H1 (cell line): ENCODE data around the gene TTF1. TPM values are rescaled to one million over a fixed set of nuclear protein-coding genes. Genes with fewer than 3 reads are reported as not detected.
A peak's percentile ranks its signal among the peaks of the same experiment; 100 is the strongest.
"Not testable (repeated sequence)": the region's sequence is repeated elsewhere in the genome, so short reads cannot be mapped to it uniquely, and the experiment has no call there.

Source experiments
- CTCF ChIA-PET: fragments of 300-600 bp; sonication (Branson Sonifier 250); formaldehyde crosslinking; loops from one replicate; lab custom pipeline; 2021; ENCODE audit not compliant: partially characterized antibody; lab: Charles Lee
- POLR2A ChIA-PET: fragments of 300-600 bp; sonication (Branson Sonifier 250); formaldehyde crosslinking; loops from one replicate; lab custom pipeline; 2021; ENCODE audit warnings: inconsistent platforms; ENCODE audit not compliant: partially characterized antibody; lab: Charles Lee
- DNase-seq, 2 experiments: peaks; one replicate each; pipeline versions ENCODE4 v3.0.0 to v3.0.0-alpha.2; 2010 to 2022; ENCODE audit warnings: low spot score in 2 of 2, low read depth in 1 of 2, mixed read lengths in 1 of 2
- FAIRE-seq: peaks from 2 replicates; lab custom pipeline; 2011; peaks lifted over from hg19 to GRCh38; lab: Jason Lieb, UNC
- H2AFZ ChIP-seq: 2 replicates; pipeline ENCODE4 v1.8.1; 2012; ENCODE audit warnings: low read length, inconsistent platforms
- H2AK5ac ChIP-seq: 2 replicates; pipeline ENCODE4 v1.6.1; 2013; ENCODE audit warnings: low read depth, low read length
- H2BK120ac ChIP-seq: replicated peaks from 2 replicates; pipeline ENCODE3; 2013; ENCODE audit warnings: low read depth, low read length, inconsistent platforms
- H2BK12ac ChIP-seq: 2 replicates; pipeline ENCODE4 v1.6.1; 2013; ENCODE audit warnings: low read depth, low read length
- H2BK15ac ChIP-seq: 2 replicates; pipeline ENCODE4 v1.6.1; 2013; ENCODE audit warnings: low read length
- H2BK20ac ChIP-seq: 2 replicates; pipeline ENCODE4 v1.6.1; 2013; ENCODE audit warnings: low read length
- H2BK5ac ChIP-seq: 2 replicates; pipeline ENCODE4 v1.6.1; 2013; ENCODE audit warnings: low read depth, low read length
- H3K14ac ChIP-seq: 2 replicates; pipeline ENCODE4 v1.6.1; 2013; ENCODE audit warnings: inconsistent platforms; ENCODE audit not compliant: insufficient read length
- H3K18ac ChIP-seq: 2 replicates; pipeline ENCODE4 v1.6.1; 2013; ENCODE audit warnings: low read length; ENCODE audit errors: extremely low read depth
- H3K23ac ChIP-seq: 2 replicates; pipeline ENCODE4 v1.6.1; 2013; ENCODE audit warnings: inconsistent platforms; ENCODE audit not compliant: insufficient read length
- H3K23me2 ChIP-seq: 2 replicates; pipeline ENCODE4 v1.6.1; 2013; ENCODE audit warnings: low read depth, low read length
- H3K27ac ChIP-seq: 2 replicates; pipeline ENCODE4 v1.6.1; 2011; ENCODE audit warnings: low read depth, low read length, inconsistent platforms
- H3K27me3 ChIP-seq, 4 experiments: replicated peaks in 1 of 4; 1 replicate in 1 of 4; 2 replicates in 3 of 4; pipeline versions ENCODE4 v1.6.1 to v1.8.1; 2011 to 2013; ENCODE audit warnings: low read length in 3 of 4, mild to moderate bottlenecking in 3 of 4, inconsistent platforms in 2 of 4, mixed read lengths in 2 of 4, moderate library complexity in 1 of 4; ENCODE audit not compliant: control insufficient read depth in 3 of 4, insufficient read depth in 3 of 4; ENCODE audit errors: extremely low read depth in 1 of 4
- H3K36me3 ChIP-seq, 4 experiments: 2 replicates each; pipeline versions ENCODE4 v1.6.1 to v1.8.1; 2011 to 2013; ENCODE audit warnings: mild to moderate bottlenecking in 4 of 4, low read length in 3 of 4, moderate library complexity in 2 of 4, control low read depth in 1 of 4, inconsistent platforms in 1 of 4; ENCODE audit not compliant: insufficient read depth in 4 of 4, control insufficient read depth in 2 of 4
- H3K4ac ChIP-seq: replicated peaks from 2 replicates; pipeline ENCODE3; 2013; ENCODE audit warnings: low read length, low read depth, mixed read lengths, inconsistent platforms; ENCODE audit not compliant: insufficient read length
- H3K4me1 ChIP-seq, 4 experiments: replicated peaks in 1 of 4; 1 replicate in 1 of 4; 2 replicates in 3 of 4; pipeline versions ENCODE4 v1.6.1 to v1.8.1; 2011 to 2013; ENCODE audit warnings: low read length in 3 of 4, inconsistent platforms in 2 of 4, mixed read lengths in 1 of 4; ENCODE audit not compliant: insufficient read depth in 4 of 4, control insufficient read depth in 3 of 4
- H3K4me2 ChIP-seq, 2 experiments: 2 replicates each; pipeline versions ENCODE4 v1.6.1 to v1.8.1; 2011 to 2013; ENCODE audit warnings: low read depth in 2 of 2, low read length in 2 of 2, control low read depth in 1 of 2, inconsistent platforms in 1 of 2, mild to moderate bottlenecking in 1 of 2; ENCODE audit not compliant: insufficient read depth in 1 of 2
- H3K4me3 ChIP-seq, 4 experiments: fragments of 200-600, 300-600 bp in 1 of 4; sonication (generic), shearing (Covaris generic), sonication (Bioruptor Twin) in 1 of 4; 2 replicates each; pipeline versions ENCODE4 v1.5.1 to v1.8.1; 2011 to 2016; ENCODE audit warnings: low read length in 4 of 4, low read depth in 3 of 4, control low read depth in 2 of 4, inconsistent platforms in 2 of 4, mild to moderate bottlenecking in 2 of 4, mixed read lengths in 1 of 4, moderate library complexity in 1 of 4; ENCODE audit not compliant: insufficient read depth in 2 of 4; ENCODE audit errors: extremely low read depth in 1 of 4
- H3K56ac ChIP-seq: replicated peaks from 2 replicates; pipeline ENCODE3; 2013; ENCODE audit warnings: low read depth, mild to moderate bottlenecking, mixed read lengths, low read length, inconsistent platforms; ENCODE audit not compliant: insufficient read length
- H3K79me1 ChIP-seq: 2 replicates; pipeline ENCODE4 v1.6.1; 2013; ENCODE audit warnings: low read depth, low read length, control low read depth
- H3K79me2 ChIP-seq, 2 experiments: 2 replicates each; pipeline versions ENCODE4 v1.6.1 to v1.8.1; 2012 to 2013; ENCODE audit warnings: low read length in 2 of 2, mild to moderate bottlenecking in 2 of 2, inconsistent platforms in 1 of 2; ENCODE audit not compliant: insufficient read depth in 2 of 2, control insufficient read depth in 1 of 2
- H3K9ac ChIP-seq, 4 experiments: replicated peaks in 1 of 4; 1 replicate in 1 of 4; 2 replicates in 3 of 4; pipeline versions ENCODE4 v1.6.1 to v1.8.1; 2011 to 2013; ENCODE audit warnings: low read depth in 3 of 4, low read length in 3 of 4, control low read depth in 2 of 4, mild to moderate bottlenecking in 2 of 4, moderate library complexity in 2 of 4, inconsistent platforms in 1 of 4; ENCODE audit errors: extremely low read depth in 1 of 4
- H3K9me3 ChIP-seq, 2 experiments: 2 replicates each; pipeline versions ENCODE4 v1.6.1 to v1.8.1; 2012 to 2013; ENCODE audit warnings: mild to moderate bottlenecking in 2 of 2, moderate library complexity in 2 of 2, control low read depth in 1 of 2, inconsistent platforms in 1 of 2, low read depth in 1 of 2, low read length in 1 of 2, mixed read lengths in 1 of 2; ENCODE audit not compliant: insufficient read depth in 2 of 2
- H4K20me1 ChIP-seq, 2 experiments: replicated peaks in 1 of 2; 2 replicates each; pipeline versions ENCODE3 to v1.8.1; 2011 to 2013; ENCODE audit warnings: inconsistent platforms in 2 of 2, low read length in 2 of 2, mild to moderate bottlenecking in 1 of 2; ENCODE audit not compliant: insufficient read depth in 2 of 2, control insufficient read depth in 1 of 2
- H4K5ac ChIP-seq: 2 replicates; pipeline ENCODE4 v1.6.1; 2013; ENCODE audit warnings: low read length, low read depth, mixed read lengths, inconsistent platforms; ENCODE audit not compliant: insufficient read length
- H4K8ac ChIP-seq: 2 replicates; pipeline ENCODE4 v1.8.0; 2013; ENCODE audit warnings: mild to moderate bottlenecking, moderate library complexity, low read length, inconsistent platforms; ENCODE audit not compliant: insufficient read depth; ENCODE audit errors: extremely low read depth
- H4K91ac ChIP-seq: replicated peaks from 2 replicates; pipeline ENCODE3; 2013; ENCODE audit warnings: low read length, mixed read lengths, inconsistent platforms; ENCODE audit not compliant: insufficient read length
- POLR2AphosphoS5 ChIP-seq: IDR thresholded peaks from 2 replicates; pipeline ENCODE4 v1.6.1; 2011; ENCODE audit warnings: low read depth, low read length
- WGBS, 2 experiments: shearing (Covaris generic) in 1 of 2; methylation state at CpG; one replicate each; pipeline versions ENCODE4 v1.1.6 to v1.1.7; 2013 to 2015; ENCODE audit warnings: low lambda C conversion rate in 2 of 2, mixed read lengths in 2 of 2, inconsistent platforms in 1 of 2, low coverage in 1 of 2, missing lambda C conversion rate in 1 of 2; ENCODE audit not compliant: insufficient replicate concordance in 2 of 2, insufficient coverage in 1 of 2, insufficient read length in 1 of 2; ENCODE audit errors: extremely low coverage in 1 of 2, missing lambda C conversion rate in 1 of 2; 5-methylcytosine and 5-hydroxymethylcytosine counted together
- polyA plus RNA-seq, 7 experiments: library from polyadenylated mRNA; depleted of rRNA in 3 of 7; stranded (reverse) in 5 of 7; unstranded in 2 of 7; fragments of >200 nt in 5 of 7; fragments of 200-250 nt in 2 of 7; gene quantifications; 1 replicate in 5 of 7; 2 replicates in 1 of 7; 4 replicates in 1 of 7; pipeline versions ENCODE4 v1.2.1 to v1.2.3, GENCODE V29; 2011 to 2013; ENCODE audit warnings: missing spikeins in 2 of 7, mixed read lengths in 2 of 7
- total RNA-seq: library from RNA; stranded (reverse); fragmentation: NEBNext Ultra II Directional; extraction: Animal tissue kit (Norgen Biotek cat#: 25700); gene quantifications from 2 replicates; pipeline ENCODE4 v1.2.1, GENCODE V29; 2021

TTF1 gene
- total and polyA plus RNA-seq, 2 of the 8 experiments (the other 6 are each of a cell fraction or from before 2014, with no cell fraction given), result 7.8 to 22.2 TPM

DNA sequence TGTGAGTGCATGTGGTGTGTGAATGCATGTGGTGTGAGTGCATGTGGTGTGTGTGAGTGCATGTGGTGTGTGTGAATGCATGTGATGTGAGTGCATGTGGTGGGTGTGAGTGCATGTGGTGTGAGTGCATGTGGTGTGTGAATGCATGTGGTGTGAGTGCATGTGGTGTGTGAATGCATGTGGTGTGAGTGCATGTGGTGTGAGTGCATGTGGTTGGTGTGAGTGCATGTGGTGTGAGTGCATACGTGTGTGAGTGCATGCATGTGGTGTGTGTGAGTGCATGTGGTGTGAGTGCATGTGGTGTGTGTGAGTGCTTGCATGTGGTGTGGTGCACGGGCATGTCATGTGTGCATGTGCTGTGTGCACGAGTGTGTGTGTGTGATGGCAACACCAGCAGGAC lies 28.2 kb downstream of the TTF1 start:
- H3K56ac ChIP-seq, H3K4me1 ChIP-seq, H2AK5ac ChIP-seq, H3K79me1 ChIP-seq, H2BK15ac ChIP-seq, H3K79me2 ChIP-seq, H4K91ac ChIP-seq, H3K4me2 ChIP-seq, H3K14ac ChIP-seq, H3K4me3 ChIP-seq, H3K23ac ChIP-seq, CTCF ChIA-PET, H4K5ac ChIP-seq, FAIRE-seq, H3K4ac ChIP-seq, H3K27ac ChIP-seq, H3K9ac ChIP-seq, DNase-seq, H2BK5ac ChIP-seq, H2BK20ac ChIP-seq, H3K27me3 ChIP-seq, H2AFZ ChIP-seq, H3K18ac ChIP-seq, H3K23me2 ChIP-seq, H2BK120ac ChIP-seq, H4K8ac ChIP-seq, H4K20me1 ChIP-seq, POLR2A ChIA-PET: not testable (repeated sequence)
- peaks cover 18 to 63% (median 36%) of the 10 kb centered on the region in 4 experiments for H3K36me3 ChIP-seq
- 98% methylated on average over 3 of the region's 3 CpGs; no CpG with 5 or more reads in 1 of the 2 experiments for WGBS, 2 experiments
- H2BK12ac ChIP-seq, result peak overlapping the region; percentile 55; the same call in 1 of the 2 replicates
- peaks cover 13 to 17% of the 10 kb centered on the region in 2 experiments; a peak in 3 of 4 replicates for H3K9me3 ChIP-seq
- TF ChIP-seq POLR2AphosphoS5, result peak; percentile 52; the same call in 1 of the 2 replicates

DNA sequence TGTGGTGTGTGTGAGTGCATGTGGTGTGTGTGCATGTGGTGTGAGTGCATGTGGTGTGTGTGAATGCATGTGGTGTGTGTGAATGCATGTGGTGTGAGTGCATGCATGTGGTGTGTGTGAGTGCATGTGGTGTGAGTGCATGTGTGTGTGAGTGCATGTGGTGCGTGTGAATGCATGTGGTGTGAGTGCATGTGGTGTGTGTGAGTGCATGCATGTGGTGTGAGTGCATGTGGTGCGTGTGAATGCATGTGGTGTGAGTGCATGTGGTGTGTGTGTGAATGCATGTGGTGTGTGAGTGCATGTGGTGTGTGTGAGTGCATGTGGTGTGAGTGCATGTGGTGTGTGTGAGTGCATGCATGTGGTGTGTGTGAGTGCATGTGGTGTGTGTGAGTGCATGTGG lies 28.9 kb downstream of the TTF1 start:
- H3K18ac ChIP-seq, H3K27ac ChIP-seq, H3K4me2 ChIP-seq, H2BK120ac ChIP-seq, H4K91ac ChIP-seq, H3K4me3 ChIP-seq, H3K23ac ChIP-seq, H2AK5ac ChIP-seq, H2AFZ ChIP-seq, H2BK5ac ChIP-seq, H2BK20ac ChIP-seq, CTCF ChIA-PET, POLR2A ChIA-PET, FAIRE-seq, H3K56ac ChIP-seq, H3K27me3 ChIP-seq, DNase-seq, H3K79me2 ChIP-seq, H2BK15ac ChIP-seq, H3K4me1 ChIP-seq, H4K8ac ChIP-seq, H4K20me1 ChIP-seq, H3K4ac ChIP-seq, H3K14ac ChIP-seq, H3K79me1 ChIP-seq, H4K5ac ChIP-seq, H3K23me2 ChIP-seq, H3K9ac ChIP-seq: not testable (repeated sequence)
- Histone ChIP-seq H3K36me3 (peaks cover 18 to 59% (median 35%) of the 10 kb centered on the region in 4 experiments), H2BK12ac (peak overlapping the region; percentile 55; the same call in 1 of the 2 replicates), H3K9me3 (peaks cover 13 to 17% of the 10 kb centered on the region in 2 experiments; a peak in 3 of 4 replicates)
- 90% methylated on average over 2 of the region's 2 CpGs; no CpG with 5 or more reads in 1 of the 2 experiments for WGBS, 2 experiments
